NCI-H748 (cell line): ENCODE measurements around the gene ZNF581.

Source experiments
- DNase-seq: peaks from one replicate; lab custom pipeline; 2025; ENCODE audit not compliant: unreplicated experiment; lab: John Stamatoyannopoulos, UW

Gene ZNF581

GRCh38 chr19:55611300-55611982 is 32.0 kb upstream of the ZNF581 start:
- no peak for DNase-seq

- no peak for DNase-seq
These were observed 31.3 kb upstream of the ZNF581 start for GRCh38 chr19:55611983-55612645.

GRCh38 chr19:55613396-55613795 is 30.1 kb upstream of the ZNF581 start:
- DNase-seq = no peak

DNA sequence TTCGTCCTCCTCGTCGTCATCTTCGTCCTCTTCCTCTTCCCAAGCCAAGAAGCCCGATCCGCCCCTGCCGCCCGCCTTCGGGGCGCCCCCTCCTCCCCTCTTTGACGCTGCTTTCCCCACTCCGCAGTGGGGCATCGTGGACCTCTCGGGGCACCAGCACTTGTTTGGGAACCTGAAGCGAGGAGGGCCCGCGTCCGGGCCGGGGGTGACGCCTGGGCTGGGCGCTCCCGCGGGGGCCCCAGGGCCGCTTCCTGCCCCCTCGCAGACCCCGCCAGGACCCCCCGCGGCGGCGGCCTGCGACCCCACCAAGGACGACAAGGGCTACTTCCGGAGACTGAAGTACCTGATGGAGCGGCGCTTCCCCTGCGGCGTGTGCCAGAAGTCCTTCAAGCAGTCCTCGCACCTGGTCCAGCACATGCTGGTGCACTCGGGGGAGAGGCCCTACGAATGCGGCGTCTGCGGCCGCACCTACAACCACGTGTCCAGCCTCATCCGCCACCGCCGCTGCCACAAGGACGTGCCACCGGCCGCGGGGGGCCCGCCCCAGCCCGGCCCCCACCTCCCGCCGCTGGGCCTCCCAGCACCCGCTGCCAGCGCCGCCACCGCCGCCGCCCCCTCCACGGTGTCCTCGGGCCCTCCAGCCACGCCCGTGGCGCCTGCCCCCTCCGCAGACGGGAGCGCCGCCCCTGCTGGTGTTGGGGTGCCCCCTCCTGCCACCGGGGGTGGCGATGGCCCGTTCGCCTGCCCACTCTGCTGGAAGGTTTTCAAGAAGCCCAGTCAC is 29.3 kb upstream of the ZNF581 start:
- DNase-seq = no peak

- no peak for DNase-seq
These were observed 28.5 kb upstream of the ZNF581 start for GRCh38 chr19:55614711-55615542.

- DNase-seq = no peak
These were observed 27.7 kb upstream of the ZNF581 start for GRCh38 chr19:55615543-55616394.

DNA sequence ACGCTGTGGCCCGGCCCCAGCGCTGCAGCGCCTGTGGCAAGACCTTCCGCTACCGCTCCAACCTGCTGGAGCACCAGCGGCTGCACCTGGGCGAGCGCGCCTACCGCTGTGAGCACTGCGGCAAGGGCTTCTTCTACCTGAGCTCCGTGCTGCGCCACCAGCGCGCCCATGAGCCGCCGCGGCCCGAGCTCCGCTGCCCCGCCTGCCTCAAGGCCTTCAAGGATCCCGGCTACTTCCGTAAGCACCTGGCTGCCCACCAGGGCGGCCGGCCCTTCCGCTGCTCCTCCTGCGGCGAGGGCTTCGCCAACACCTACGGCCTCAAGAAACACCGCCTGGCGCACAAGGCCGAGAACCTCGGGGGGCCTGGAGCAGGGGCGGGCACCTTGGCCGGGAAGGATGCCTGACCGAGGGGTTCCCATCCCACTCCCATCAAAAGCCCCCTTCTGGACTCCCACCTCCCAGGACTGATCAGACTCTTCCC is 27.0 kb upstream of the ZNF581 start:
- no peak for DNase-seq

DNA sequence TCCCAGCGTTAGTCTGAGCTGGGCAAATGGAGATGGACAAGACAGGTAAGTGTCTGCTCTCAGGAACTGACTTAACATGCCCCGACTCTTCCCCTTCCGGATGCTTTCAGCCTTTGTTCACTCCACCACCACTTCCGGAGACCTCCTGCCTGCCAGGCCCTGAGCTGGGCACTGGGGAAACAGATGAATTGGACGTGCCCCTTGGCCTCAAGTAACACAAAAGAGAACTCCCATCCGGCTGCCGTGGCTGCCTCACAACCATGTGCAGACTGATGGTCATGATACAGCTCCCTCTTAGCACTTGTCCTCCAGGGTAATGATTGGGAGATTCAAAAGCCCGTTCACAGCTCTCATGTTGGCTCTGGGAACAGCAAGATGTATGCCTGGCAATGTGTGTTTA is 26.0 kb upstream of the ZNF581 start:
- DNase-seq = no peak

GRCh38 chr19:55618426-55618825 is 25.0 kb upstream of the ZNF581 start:
- no peak for DNase-seq

- no peak for DNase-seq
These were observed 24.2 kb upstream of the ZNF581 start for GRCh38 chr19:55619286-55619685.

- no peak for DNase-seq
These were observed 22.8 kb upstream of the ZNF581 start for GRCh38 chr19:55620410-55621204.

DNA sequence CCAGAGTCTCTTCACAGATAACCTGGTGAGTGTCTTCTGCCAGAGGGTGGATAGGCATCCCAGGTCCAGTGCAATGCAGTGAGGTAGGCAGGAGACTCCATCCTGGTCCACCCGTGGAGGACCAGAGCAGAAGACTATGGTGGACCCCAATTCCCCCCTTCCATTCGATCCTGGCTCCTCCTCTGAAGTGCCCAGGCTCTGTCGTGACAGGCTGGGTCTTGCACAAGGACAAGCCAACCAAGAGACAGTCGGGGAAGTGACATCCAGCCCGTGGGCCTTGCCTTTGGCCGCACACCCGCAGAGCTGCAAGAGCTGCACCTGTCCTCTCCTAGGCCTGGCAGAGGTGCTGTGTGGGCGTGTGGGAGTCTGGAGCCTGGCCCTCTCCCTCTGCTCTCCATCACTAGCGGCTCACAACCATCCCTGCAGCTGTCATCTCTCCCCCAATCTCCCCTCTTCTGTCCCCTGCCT is 22.2 kb upstream of the ZNF581 start:
- DNase-seq = no peak

GRCh38 chr19:55621673-55622231 is 21.7 kb upstream of the ZNF581 start:
- DNase-seq = no peak

GRCh38 chr19:55622242-55622969 is 21.0 kb upstream of the ZNF581 start:
- DNase-seq = no peak

DNA sequence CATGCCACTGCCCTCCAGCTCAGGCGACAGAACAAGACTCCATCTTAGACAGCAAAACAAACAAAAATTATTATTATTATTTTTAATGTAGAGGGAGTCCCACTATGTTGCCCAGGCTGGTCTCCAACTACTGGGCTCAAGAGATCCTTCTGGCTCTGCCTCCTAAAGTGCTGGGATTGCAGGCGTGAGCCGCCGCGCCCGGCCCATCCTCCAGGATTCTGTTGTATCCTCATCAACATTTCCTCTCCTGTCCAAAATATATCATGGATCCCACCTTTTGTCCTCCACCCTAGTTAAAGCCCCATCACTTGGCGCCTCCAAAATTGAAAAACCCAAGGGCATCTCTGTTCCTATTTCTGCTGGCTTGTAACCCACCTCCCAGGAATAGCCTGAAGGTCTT is 20.3 kb upstream of the ZNF581 start:
- DNase-seq = no peak

GRCh38 chr19:55623561-55623960 is 19.9 kb upstream of the ZNF581 start:
- DNase-seq = no peak

DNA sequence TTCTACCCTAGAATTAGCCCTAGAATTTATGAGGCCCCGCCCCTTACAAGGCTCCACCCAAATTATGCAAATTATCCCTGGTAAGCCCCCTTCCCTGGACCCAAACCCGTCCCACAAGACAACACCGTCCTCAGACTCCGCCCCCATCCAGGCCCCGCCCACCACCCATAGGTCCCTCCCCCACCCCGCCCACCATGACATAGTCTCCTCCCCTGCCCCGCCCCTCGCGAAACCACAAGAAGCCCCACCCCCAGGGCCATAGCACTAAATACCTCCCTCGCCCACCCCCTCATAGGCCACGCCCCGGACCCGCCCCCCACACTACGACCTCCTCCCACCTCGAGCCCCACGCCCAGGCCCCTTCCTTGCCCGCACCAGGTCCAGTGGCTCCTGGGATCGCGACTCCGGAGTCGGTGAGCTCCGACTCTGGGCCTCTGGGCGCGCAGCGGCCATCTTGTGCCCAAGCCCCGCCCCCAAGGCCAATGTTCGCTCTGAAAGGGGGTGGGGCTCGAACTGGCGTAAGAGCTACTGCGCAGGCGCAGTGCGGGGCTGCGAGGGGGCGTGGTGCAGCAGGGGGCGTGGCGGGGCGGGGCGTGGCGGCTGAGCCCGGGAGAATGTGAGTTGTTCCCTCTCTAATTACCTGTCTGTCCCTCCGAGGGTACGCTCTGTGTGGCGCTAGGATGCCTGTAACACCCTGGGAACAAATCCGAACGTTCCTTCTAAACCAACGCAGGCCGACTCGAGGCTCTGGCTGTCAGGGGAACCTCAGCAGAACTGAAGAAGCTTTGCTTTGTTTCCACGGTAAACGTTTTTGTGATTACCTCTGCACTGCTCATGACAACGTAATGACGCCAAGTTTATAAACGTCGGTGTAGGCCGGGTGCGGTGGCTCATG is 19.1 kb upstream of the ZNF581 start, which contains the start of gene ZNF784:
ZNF784 (minus strand) TSS at position 458 of the 895 bp plus-strand sequence; CDS start at position 453, 5 bp downstream.
- DNase-seq = peak; percentile 95
